Thyroid gland (tissue), 4 donors: ENCODE data around the gene CCDC149. TPM values are rescaled to one million over a fixed set of nuclear protein-coding genes. Genes with fewer than 3 reads are reported as not detected.

Experiments used
- DNase-seq, 2 donors: peaks; one replicate each; pipeline ENCODE4 v3.0.0-alpha.2; 2019
- H3K27ac ChIP-seq, 3 donors: fragments of 200-600 bp; sonication (generic); 1 replicate in 2 of 3; 2 replicates in 1 of 3; pipeline ENCODE4 v1.5.1; 2016 to 2019; ENCODE audit warnings: mild to moderate bottlenecking in 1 of 3, moderate library complexity in 1 of 3
- H3K27me3 ChIP-seq: fragments of 200-600 bp; sonication (generic); one replicate; pipeline ENCODE4 v1.5.1; 2019
- H3K36me3 ChIP-seq, 2 donors: fragments of 200-600 bp; sonication (generic); one replicate each; pipeline ENCODE4 v1.5.1; 2016 to 2019
- H3K4me1 ChIP-seq, 2 donors: fragments of 200-600 bp; sonication (generic); one replicate each; pipeline ENCODE4 v1.5.1; 2017 to 2019
- H3K4me3 ChIP-seq, 3 donors: fragments of 200-600 bp; sonication (generic); replicated peaks in 1 of 3; 1 replicate in 2 of 3; 2 replicates in 1 of 3; pipeline ENCODE4 v1.5.1; 2016; ENCODE audit warnings: mild to moderate bottlenecking in 1 of 3
- H3K9me3 ChIP-seq: fragments of 200-600 bp; sonication (generic); one replicate; pipeline ENCODE4 v1.5.1; 2017
- CTCF ChIP-seq, 6 experiments: fragments of 200-600 bp in 3 of 6; fragments of 450-650 bp in 3 of 6; sonication (generic) in 3 of 6; IDR thresholded peaks; one replicate each; pipeline ENCODE4 v1.5.1; 2016 to 2019; ENCODE audit warnings: antibody characterized with exemption in 6 of 6, mild to moderate bottlenecking in 2 of 6, inconsistent platforms in 1 of 6, moderate library complexity in 1 of 6
- POLR2A ChIP-seq, 2 donors: fragments of 450-650 bp; IDR thresholded peaks; one replicate each; pipeline ENCODE4 v1.6.1; 2017; ENCODE audit warnings: antibody characterized with exemption in 2 of 2, mild to moderate bottlenecking in 2 of 2, moderate library complexity in 1 of 2
- WGBS, 2 donors: methylation state at CpG; one replicate each; pipeline ENCODE4 v1.1.5; 2017; 5-methylcytosine and 5-hydroxymethylcytosine counted together
- intact Hi-C: fragments of 100-400 bp; cut with DNase I; formaldehyde crosslinking; loops from one replicate; pipeline ENCODE4 v1.15.1; 2023
- total RNA-seq, 4 donors: library from RNA; depleted of rRNA; stranded (reverse); fragments of >200 nt; gene quantifications; one replicate each; pipeline ENCODE4 v1.2.3, GENCODE V29; 2016

Gene CCDC149
- total RNA-seq, 4 donors from 2014 or later = 19.3 to 29.2 (median 21.8) TPM

GRCh38 chr4:24810871-24811631, 101.8 kb downstream of the CCDC149 start:
- Histone ChIP-seq H3K4me3 (no peak overlapping the region), H3K9me3 (no peaks in the 10 kb centered on the region), H3K4me1 (no peaks in the 10 kb centered on the region), H3K27ac (no peak overlapping the region), H3K27me3 (no peaks in the 10 kb centered on the region), H3K36me3 (no peaks in the 10 kb centered on the region)
- WGBS, 2 donors = 93 to 94% methylated on average over 6 of the region's 6 CpGs
- TF ChIP-seq CTCF (IDR thresholded peaks at IDR 0.05) (no peak), POLR2A (IDR thresholded peaks at IDR 0.05) (no peak)
- no peak for DNase-seq
- intact Hi-C loops = no loop called here

GRCh38 chr4:24809815-24810405, 102.9 kb downstream of the CCDC149 start:
- H3K4me3 ChIP-seq = no peak overlapping the region
- DNase-seq = no peak
- no peak for TF ChIP-seq CTCF (IDR thresholded peaks at IDR 0.05)
- no peak for TF ChIP-seq POLR2A (IDR thresholded peaks at IDR 0.05)
- H3K27ac ChIP-seq = no peak overlapping the region
- H3K9me3 ChIP-seq = no peaks in the 10 kb centered on the region
- peaks cover 4 to 6% of the 10 kb centered on the region in 2 donors for H3K4me1 ChIP-seq
- H3K27me3 ChIP-seq = no peaks in the 10 kb centered on the region
- no peaks in the 10 kb centered on the region for H3K36me3 ChIP-seq
- 91 to 95% methylated on average over 6 of the region's 6 CpGs for WGBS, 2 donors
- intact Hi-C loops = no loop called here

- 92% methylated on average over 2 of the region's 2 CpGs for WGBS, 2 donors
- TF ChIP-seq POLR2A (IDR thresholded peaks at IDR 0.05) = no peak
- peak in 1 of 6 experiments; percentile 12 for TF ChIP-seq CTCF (IDR thresholded peaks at IDR 0.05)
These were observed 103.5 kb downstream of the CCDC149 start for GRCh38 chr4:24809376-24809775.

GRCh38 chr4:24808955-24809354, 103.9 kb downstream of the CCDC149 start:
- Histone ChIP-seq H3K27me3 (no peaks in the 10 kb centered on the region), H3K36me3 (no peaks in the 10 kb centered on the region), H3K4me1 (peaks cover 7 to 11% of the 10 kb centered on the region in 2 donors), H3K27ac (no peak overlapping the region), H3K9me3 (no peaks in the 10 kb centered on the region), H3K4me3 (no peak overlapping the region)
- intact Hi-C loops = no loop called here
- DNase-seq = no peak
- WGBS, 2 donors = 96 to 98% methylated on average over 6 of the region's 6 CpGs
- TF ChIP-seq CTCF (IDR thresholded peaks at IDR 0.05) (no peak), POLR2A (IDR thresholded peaks at IDR 0.05) (no peak)

More at GRCh38 chr4:24809376-24809775, 103.5 kb downstream of the CCDC149 start:
- Histone ChIP-seq H3K9me3 (no peaks in the 10 kb centered on the region), H3K4me3 (no peak overlapping the region), H3K27me3 (no peaks in the 10 kb centered on the region), H3K36me3 (no peaks in the 10 kb centered on the region), H3K4me1 (peaks cover 7 to 11% of the 10 kb centered on the region in 2 donors), H3K27ac (no peak overlapping the region)
- intact Hi-C loops = no loop called here
- no peak for DNase-seq

GRCh38 chr4:24808261-24808660, 104.6 kb downstream of the CCDC149 start:
- TF ChIP-seq POLR2A (IDR thresholded peaks at IDR 0.05) (no peak), CTCF (IDR thresholded peaks at IDR 0.05) (no peak)
- Histone ChIP-seq H3K27me3 (no peaks in the 10 kb centered on the region), H3K4me3 (no peak overlapping the region), H3K4me1 (peaks cover 7 to 11% of the 10 kb centered on the region in 2 donors), H3K9me3 (no peaks in the 10 kb centered on the region), H3K36me3 (no peaks in the 10 kb centered on the region), H3K27ac (no peak overlapping the region)
- no peak for DNase-seq
- intact Hi-C loops = no loop called here
- WGBS, 2 donors = 91 to 92% methylated on average over 14 of the region's 14 CpGs
